GM18526 (cell line): Measurements from ENCODE around the gene JPH3.

ENCODE experiments used
- POLR2A ChIP-seq: IDR thresholded peaks from 3 replicates; pipeline ENCODE4 v1.6.1; 2011; ENCODE audit not compliant: insufficient read length; ENCODE audit errors: extremely low read depth

Gene JPH3

GRCh38 chr16:87696726-87697125 lies 94.4 kb downstream of the JPH3 start:
- no peak for TF ChIP-seq POLR2A

GRCh38 chr16:87697256-87697655 lies 94.9 kb downstream of the JPH3 start:
- no peak for TF ChIP-seq POLR2A

- TF ChIP-seq POLR2A, result no peak
Observed at GRCh38 chr16:87697792-87698191, 95.5 kb downstream of the JPH3 start.

GRCh38 chr16:87698241-87698640 lies 95.9 kb downstream of the JPH3 start:
- no peak for TF ChIP-seq POLR2A

- TF ChIP-seq POLR2A, result no peak
Observed at GRCh38 chr16:87698676-87699199, 96.4 kb downstream of the JPH3 start.

GRCh38 chr16:87700406-87701077 lies 98.2 kb downstream of the JPH3 start:
- TF ChIP-seq POLR2A, result no peak

GRCh38 chr16:87701078-87701460 lies 98.8 kb downstream of the JPH3 start:
- peak; percentile 8 for TF ChIP-seq POLR2A

GRCh38 chr16:87701505-87701921 lies 99.2 kb downstream of the JPH3 start:
- TF ChIP-seq POLR2A, result peak; percentile 15

GRCh38 chr16:87702325-87702811 lies 100.1 kb downstream of the JPH3 start:
- TF ChIP-seq POLR2A, result no peak

- no peak for TF ChIP-seq POLR2A
Observed at GRCh38 chr16:87703071-87703470, 100.8 kb downstream of the JPH3 start.

GRCh38 chr16:87703835-87704375 lies 101.6 kb downstream of the JPH3 start:
- TF ChIP-seq POLR2A, result no peak

GRCh38 chr16:87704754-87705353 lies 102.5 kb downstream of the JPH3 start:
- TF ChIP-seq POLR2A, result no peak

- no peak for TF ChIP-seq POLR2A
Observed at GRCh38 chr16:87705771-87706277, 103.5 kb downstream of the JPH3 start.

GRCh38 chr16:87706278-87707000 lies 104.1 kb downstream of the JPH3 start:
- TF ChIP-seq POLR2A, result no peak

GRCh38 chr16:87707097-87707496 lies 104.8 kb downstream of the JPH3 start:
- TF ChIP-seq POLR2A, result no peak

- no peak for TF ChIP-seq POLR2A
Observed at GRCh38 chr16:87707714-87708580, 105.6 kb downstream of the JPH3 start.
